Endothelial cell of umbilical vein (primary cell): ENCODE data around the gene ERICH6B. TPM values are rescaled to one million over a fixed set of nuclear protein-coding genes. Genes with fewer than 3 reads are reported as not detected.
"Not testable (repeated sequence)": the region's sequence is repeated elsewhere in the genome, so short reads cannot be mapped to it uniquely, and the experiment has no call there.

Experiments
- BruUV-seq: library from RNA; stranded (reverse); fragments of 400-500 nt; replicated peaks from 2 replicates; lab custom pipeline; 2021; lab: Mats Ljungman, UMichigan
- CTCF ChIA-PET: fragments of 300-600, 350-600 bp; sonication (Branson Sonifier 250); formaldehyde crosslinking; loops from one replicate; lab custom pipeline; 2021; ENCODE audit warnings: antibody characterized with exemption, inconsistent platforms; lab: Charles Lee
- POLR2A ChIA-PET: fragments of 300-600, 350-600 bp; sonication (Branson Sonifier 250); formaldehyde crosslinking; loops from one replicate; lab custom pipeline; 2021; ENCODE audit warnings: antibody characterized with exemption, inconsistent platforms; lab: Charles Lee
- DNase-seq: peaks from one replicate; pipeline ENCODE4 v3.0.0-alpha.2; 2011; ENCODE audit warnings: low read depth, low spot score
- FAIRE-seq: peaks from 2 replicates; lab custom pipeline; 2011; peaks lifted over from hg19 to GRCh38; lab: Jason Lieb, UNC
- H2AFZ ChIP-seq: 2 replicates; pipeline ENCODE4 v1.6.0; 2012; ENCODE audit warnings: low read depth, low read length, control low read depth, inconsistent platforms
- H3K27ac ChIP-seq: 2 replicates; pipeline ENCODE4 v1.5.1; 2011; ENCODE audit warnings: low read depth, mild to moderate bottlenecking, control low read depth, low read length, moderate library complexity; ENCODE audit not compliant: insufficient read depth
- H3K27me3 ChIP-seq, 2 experiments: 2 replicates each; pipeline versions ENCODE4 v1.6.0 to v1.6.1; 2011; ENCODE audit warnings: low read length in 2 of 2, mixed read lengths in 1 of 2; ENCODE audit not compliant: control insufficient read depth in 2 of 2, insufficient read depth in 2 of 2
- H3K36me3 ChIP-seq, 2 experiments: 2 replicates in 1 of 2; 3 replicates in 1 of 2; pipeline ENCODE4 v1.5.1; 2011; ENCODE audit warnings: low read length in 2 of 2, mild to moderate bottlenecking in 1 of 2, moderate library complexity in 1 of 2; ENCODE audit not compliant: control insufficient read depth in 2 of 2, insufficient read depth in 2 of 2; ENCODE audit errors: extremely low read depth in 1 of 2
- H3K4me1 ChIP-seq: 3 replicates; pipeline ENCODE4 v1.5.1; 2011; ENCODE audit warnings: mild to moderate bottlenecking, low read length; ENCODE audit not compliant: control insufficient read depth, insufficient read depth; ENCODE audit errors: extremely low read depth
- H3K4me2 ChIP-seq: 2 replicates; pipeline ENCODE4 v1.6.1; 2011; ENCODE audit warnings: low read length, control low read depth, mixed read lengths; ENCODE audit not compliant: insufficient read depth
- H3K4me3 ChIP-seq, 3 experiments: fragments of 200-600 bp in 1 of 3; sonication (generic), shearing (Covaris generic) in 1 of 3; replicated peaks in 1 of 3; 2 replicates each; pipeline ENCODE4 v1.5.1; 2011 to 2016; ENCODE audit warnings: control low read depth in 3 of 3, low read length in 3 of 3, mild to moderate bottlenecking in 2 of 3, inconsistent platforms in 1 of 3, low read depth in 1 of 3, moderate library complexity in 1 of 3; ENCODE audit not compliant: insufficient read depth in 1 of 3
- H3K79me2 ChIP-seq: 2 replicates; pipeline ENCODE4 v1.6.0; 2012; ENCODE audit warnings: low read length, inconsistent platforms; ENCODE audit not compliant: control insufficient read depth, insufficient read depth
- H3K9ac ChIP-seq: replicated peaks from 2 replicates; pipeline ENCODE3; 2011; ENCODE audit warnings: low read length, control low read depth; ENCODE audit not compliant: insufficient read depth; ENCODE audit errors: extremely low read depth
- H3K9me1 ChIP-seq: replicated peaks from 3 replicates; pipeline ENCODE4 v1.6.0; 2011; ENCODE audit warnings: mild to moderate bottlenecking, low read length; ENCODE audit not compliant: control insufficient read depth, insufficient read depth; ENCODE audit errors: extremely low read depth
- H3K9me3 ChIP-seq: replicated peaks from 2 replicates; pipeline ENCODE4 v1.5.1; 2012; ENCODE audit warnings: low read length, inconsistent platforms; ENCODE audit not compliant: control insufficient read depth, insufficient read depth
- H4K20me1 ChIP-seq: replicated peaks from 2 replicates; pipeline ENCODE3; 2011; ENCODE audit warnings: mild to moderate bottlenecking, low read length; ENCODE audit not compliant: control insufficient read depth, insufficient read depth; ENCODE audit errors: extremely low read depth
- EZH2 ChIP-seq: IDR thresholded peaks from 2 replicates; pipeline ENCODE4 v1.6.1; 2012; ENCODE audit warnings: borderline replicate concordance, low read depth, mild to moderate bottlenecking, moderate library complexity, low read length, inconsistent platforms; ENCODE audit not compliant: severe bottlenecking
- MAX ChIP-seq: IDR thresholded peaks from 2 replicates; pipeline ENCODE4 v1.6.1; 2011; ENCODE audit not compliant: insufficient read depth, insufficient read length
- dilution Hi-C: fragments of 300-500 bp; cut with MboI; formaldehyde crosslinking; loops from one replicate; pipeline ENCODE4 v1.15.0; 2019; ENCODE audit warnings: low sequenced_read_pairs; ENCODE audit not compliant: extremely low pct_ligation_motif_present
- intact Hi-C: fragments of 100-400 bp; cut with micrococcal nuclease; formaldehyde crosslinking; loops from one replicate; pipeline ENCODE4 v1.10.0; 2022
- polyA plus RNA-seq, 4 experiments: library from polyadenylated mRNA; depleted of rRNA in 3 of 4; stranded (reverse) in 3 of 4; unstranded in 1 of 4; fragments of >200 nt; gene quantifications; 2 replicates each; pipeline versions ENCODE4 v1.2.1 to v1.2.3, GENCODE V29; 2011 to 2012; ENCODE audit warnings: missing spikeins in 1 of 4
- total RNA-seq: library from RNA; stranded (reverse); gene quantifications from 2 replicates; pipeline ENCODE4 v1.2.3, GENCODE V29; 2021

Gene ERICH6B
- total and polyA plus RNA-seq, 2 donors (not counting 3 experiments of a cell fraction or from before 2014, with no cell fraction given): not detected

- DNase-seq, H3K36me3 ChIP-seq, intact Hi-C loops, dilution Hi-C loops, H3K4me1 ChIP-seq, H3K79me2 ChIP-seq, POLR2A ChIA-PET, H3K9me3 ChIP-seq, CTCF ChIA-PET, H3K4me3 ChIP-seq, H3K9me1 ChIP-seq, H3K9ac ChIP-seq, H3K4me2 ChIP-seq, H3K27ac ChIP-seq, H4K20me1 ChIP-seq, H2AFZ ChIP-seq, H3K27me3 ChIP-seq, BruUV-seq, FAIRE-seq: not testable (repeated sequence)
Observed at GRCh38 chr13:45635291-45635690, 19.8 kb upstream of the ERICH6B start.

GRCh38 chr13:45630791-45631190 lies 15.3 kb upstream of the ERICH6B start:
- Histone ChIP-seq H3K36me3 (no peaks in the 10 kb centered on the region), H3K4me3 (no peak overlapping the region), H3K9me1 (no peaks in the 10 kb centered on the region), H4K20me1 (no peaks in the 10 kb centered on the region), H3K27me3 (peaks cover 2 to 4% of the 10 kb centered on the region in 2 experiments), H2AFZ (no peak overlapping the region), H3K9ac (no peak overlapping the region), H3K79me2 (no peaks in the 10 kb centered on the region), H3K9me3 (no peaks in the 10 kb centered on the region), H3K4me1 (no peaks in the 10 kb centered on the region), H3K4me2 (no peak overlapping the region), H3K27ac (no peak overlapping the region)
- no peak for DNase-seq
- no peak for FAIRE-seq
- CTCF ChIA-PET: no interaction called here
- no TSS peak for BruUV-seq
- dilution Hi-C loops (no loop called here), intact Hi-C loops (no loop called here)
- POLR2A ChIA-PET: no interaction called here
- TF ChIP-seq MAX: no peak
- no peak for TF ChIP-seq EZH2
